HG02588 (cell line): Measurements from ENCODE around the gene KCNH2.
"Not testable (repeated sequence)": the region's sequence is repeated elsewhere in the genome, so short reads cannot be mapped to it uniquely, and the experiment has no call there.

Experiments
- ATAC-seq: cut with Tn5 transposase; IDR thresholded peaks from one replicate; pipeline ENCODE4 v1.9.1; 2021; ENCODE audit warnings: mild to moderate bottlenecking, moderate library complexity; ENCODE audit not compliant: unreplicated experiment

KCNH2 gene

DNA sequence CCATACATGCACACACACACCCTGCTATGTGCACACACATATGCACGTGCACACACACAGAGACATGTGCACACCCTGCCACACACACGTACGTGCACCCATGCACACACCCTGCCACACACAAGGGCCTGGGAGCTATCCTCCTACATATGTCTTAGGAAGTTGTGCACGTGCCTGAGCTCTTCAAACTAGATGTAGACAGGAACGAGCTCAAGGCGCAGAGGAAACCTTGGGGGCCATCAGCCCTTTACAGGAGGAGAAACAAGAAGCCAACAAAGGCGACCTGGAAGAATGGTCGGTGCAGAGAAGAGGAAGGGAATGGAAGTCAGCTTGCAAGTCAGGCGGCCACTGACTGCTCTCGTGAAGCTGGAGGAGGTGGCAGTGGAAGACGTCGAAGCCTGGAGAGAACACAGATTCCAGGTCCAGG, 67.1 kb downstream of the KCNH2 start:
- no peak for ATAC-seq

DNA sequence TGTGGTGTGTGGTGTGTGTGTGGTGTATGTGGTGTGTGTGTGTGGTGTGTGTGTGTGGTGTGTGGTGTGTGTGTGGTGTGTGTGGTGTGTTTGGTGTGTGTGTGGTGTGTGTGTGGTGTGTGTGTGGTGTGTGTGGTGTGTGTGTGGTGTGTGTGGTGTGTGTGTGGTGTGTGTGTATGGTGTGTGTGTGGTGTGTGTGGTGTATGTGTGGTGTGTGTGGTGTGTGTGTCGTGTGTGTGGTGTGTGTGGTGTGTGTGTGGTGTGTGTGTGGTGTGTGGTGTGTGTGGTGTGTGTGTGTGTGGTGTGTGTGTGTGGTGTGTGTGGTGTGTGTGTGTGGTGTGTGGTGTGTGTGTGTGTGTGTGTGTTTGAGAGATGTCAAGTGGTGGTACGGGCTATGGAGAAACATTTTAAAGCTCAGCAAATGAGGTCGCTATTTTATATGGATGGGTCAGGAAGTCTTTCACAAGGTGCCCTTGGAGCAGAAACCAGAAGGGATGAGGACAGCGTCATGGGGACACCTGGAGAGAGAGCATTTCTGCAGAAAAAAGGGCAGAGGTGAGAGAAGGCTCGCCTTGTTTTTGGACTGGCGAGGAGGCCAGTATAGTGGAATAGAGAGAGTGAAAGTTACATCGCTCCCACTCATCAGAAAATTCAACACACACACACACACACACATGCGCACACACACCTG, 67.7 kb downstream of the KCNH2 start:
- ATAC-seq = not testable (repeated sequence)

DNA sequence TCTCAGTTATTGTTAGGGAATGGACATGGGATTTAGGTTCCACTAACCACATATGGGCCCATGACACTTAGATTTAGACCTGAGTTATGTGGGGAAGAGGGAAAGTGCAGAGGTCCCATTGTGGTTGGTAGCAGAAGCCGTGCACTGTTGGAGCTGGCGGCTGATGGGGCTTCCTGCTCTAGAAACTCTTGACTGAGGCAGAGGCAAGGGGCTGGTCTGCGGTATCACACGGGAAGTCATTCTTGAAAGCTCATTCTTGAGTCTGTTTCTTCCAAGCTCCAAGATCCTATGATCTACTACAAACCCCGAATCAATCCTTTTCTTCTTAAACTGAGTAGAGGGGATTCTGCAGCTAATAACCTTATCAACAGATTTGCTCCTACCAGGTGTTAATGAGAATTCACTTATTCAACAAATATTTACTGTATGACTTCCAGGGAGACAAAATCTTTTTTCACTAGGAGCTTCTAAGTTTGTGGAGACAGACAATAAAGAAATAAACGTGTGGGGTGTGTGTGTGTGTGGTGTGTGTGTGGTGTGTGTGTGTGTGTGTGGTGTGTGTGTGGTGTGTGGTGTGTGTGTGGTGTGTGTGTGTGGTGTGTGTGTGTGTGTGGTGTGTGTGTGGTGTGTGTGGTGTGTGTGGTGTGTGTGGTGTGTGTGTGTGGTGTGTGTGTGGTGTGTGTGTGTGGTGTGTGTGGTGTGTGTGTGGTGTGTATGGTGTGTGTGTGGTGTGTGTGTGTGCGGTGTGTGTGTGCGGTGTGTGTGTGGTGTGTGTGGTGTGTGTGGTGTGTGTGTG, 68.7 kb downstream of the KCNH2 start:
- ATAC-seq = no peak

DNA sequence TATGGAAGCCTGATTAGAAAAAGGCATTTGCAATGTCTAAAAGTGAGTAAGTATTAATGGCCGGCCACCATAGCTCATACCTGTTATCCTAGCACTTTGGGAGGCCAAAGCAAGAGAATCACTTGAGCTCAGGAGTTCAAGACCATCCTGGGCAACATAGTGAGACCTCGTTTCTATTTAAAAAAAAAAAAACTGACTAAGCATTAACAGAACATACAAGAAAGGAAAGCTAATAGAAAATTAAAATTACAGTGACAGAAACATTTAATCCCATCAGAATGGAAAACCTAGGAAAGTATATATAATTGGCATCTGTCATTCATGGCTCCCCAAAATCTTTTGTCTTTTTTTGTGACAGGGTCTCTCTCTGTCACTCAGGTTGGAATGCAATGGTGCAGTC, 69.9 kb downstream of the KCNH2 start:
- no peak for ATAC-seq

DNA sequence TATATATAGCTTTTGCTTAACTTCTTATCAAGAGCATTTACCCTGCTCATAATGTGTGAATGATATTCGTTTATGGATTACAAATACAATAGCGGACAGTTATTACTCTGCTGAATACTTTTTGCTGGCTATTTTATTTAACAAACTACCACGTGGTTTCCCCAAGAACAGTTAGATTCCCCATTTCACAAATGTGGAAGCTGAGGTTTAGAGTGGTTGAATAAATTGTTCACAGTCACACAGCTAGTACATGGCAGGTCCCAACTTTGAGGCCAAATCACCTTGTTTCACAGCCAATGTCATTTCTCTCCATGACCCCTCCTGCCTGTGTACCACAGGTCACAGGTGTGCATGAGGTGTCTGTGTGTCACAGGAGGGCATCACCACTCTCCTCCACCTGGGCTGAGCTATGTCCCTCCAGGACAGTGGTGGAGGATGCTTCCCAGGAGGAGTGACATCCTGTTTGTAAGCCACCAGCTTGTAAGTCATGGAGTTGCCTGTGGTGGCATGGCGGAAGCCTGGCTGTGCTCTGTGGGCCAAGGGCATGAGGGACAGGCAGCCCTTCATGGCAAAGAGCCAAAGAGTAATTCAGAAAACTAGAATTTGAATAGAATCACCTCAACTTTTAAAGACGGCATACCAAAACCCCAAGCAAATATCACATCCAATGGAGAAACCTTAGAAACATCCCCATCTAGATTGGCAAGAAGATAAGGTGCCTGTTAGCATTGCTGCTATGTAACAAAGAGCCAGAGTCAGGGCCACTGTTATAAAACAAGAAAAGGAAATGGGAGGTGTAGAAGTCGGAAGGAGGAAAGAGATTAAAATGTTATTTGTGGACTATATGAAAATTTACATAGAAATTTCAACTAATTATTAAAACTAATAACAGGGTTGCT, 73.9 kb downstream of the KCNH2 start:
- ATAC-seq = no peak

DNA sequence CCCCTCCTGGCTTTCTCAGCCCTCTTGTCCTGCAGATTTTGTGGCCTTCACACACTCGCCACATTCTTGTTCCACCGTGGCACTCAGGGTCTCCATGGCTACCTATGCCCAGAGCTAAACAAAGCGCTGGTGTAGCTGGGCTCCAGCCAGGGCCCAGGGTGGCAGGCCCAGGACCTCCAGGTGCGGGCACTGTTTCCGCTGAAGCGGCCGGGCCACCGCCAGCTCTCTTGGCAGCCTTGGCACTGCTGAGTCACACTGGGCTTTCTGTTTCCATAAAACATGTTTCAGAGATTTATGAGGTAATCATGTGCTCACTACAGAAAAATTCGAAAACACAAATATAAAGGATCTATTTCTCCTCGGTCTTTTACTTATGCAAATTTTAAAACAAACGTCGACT, 74.5 kb downstream of the KCNH2 start:
- ATAC-seq = no peak

DNA sequence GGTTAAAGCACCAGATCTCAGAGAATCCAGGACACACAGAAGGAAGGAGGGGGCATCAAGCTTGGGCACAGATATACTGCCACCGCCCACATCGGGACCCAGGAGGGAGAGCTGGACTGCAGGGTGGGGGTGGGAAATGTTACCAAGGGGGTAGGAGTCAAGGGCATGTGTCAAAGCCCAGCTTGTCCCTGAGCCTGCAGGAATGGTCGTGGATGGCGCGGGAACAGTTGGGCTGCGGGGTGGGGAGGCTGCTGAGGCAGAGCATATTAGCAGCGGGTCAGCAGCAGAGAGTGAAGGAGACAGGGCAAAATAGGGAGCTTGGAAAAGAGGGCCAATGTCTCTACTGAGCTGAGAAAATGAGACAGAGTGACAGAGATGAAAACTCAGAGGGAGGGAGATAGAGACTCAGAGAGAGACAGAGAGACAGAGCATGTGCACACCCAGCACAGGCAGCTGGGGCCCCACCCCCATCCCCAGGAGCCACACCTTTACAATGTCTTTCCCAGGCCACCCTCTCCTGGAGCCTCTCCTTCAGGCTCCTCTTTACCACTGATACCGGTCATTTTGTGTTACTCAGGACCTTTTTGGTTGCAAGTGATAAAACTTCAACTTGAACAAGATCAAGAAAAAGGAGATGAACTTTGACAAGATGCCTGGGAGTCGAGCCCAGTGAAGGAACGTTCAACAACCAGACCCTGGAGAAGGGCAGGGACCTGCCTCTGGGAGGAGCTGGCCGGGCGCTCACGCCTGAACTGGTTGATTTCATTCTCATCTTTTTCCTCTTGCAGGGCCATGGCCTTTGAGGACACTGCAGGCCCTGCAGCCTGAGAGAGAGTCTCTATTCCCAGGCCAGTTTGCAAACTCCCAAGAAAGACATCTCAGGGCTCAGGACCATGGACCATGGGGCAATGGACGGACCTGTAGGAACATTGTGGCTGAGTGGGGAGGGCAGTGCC, 75.8 kb downstream of the KCNH2 start:
- ATAC-seq = no peak

DNA sequence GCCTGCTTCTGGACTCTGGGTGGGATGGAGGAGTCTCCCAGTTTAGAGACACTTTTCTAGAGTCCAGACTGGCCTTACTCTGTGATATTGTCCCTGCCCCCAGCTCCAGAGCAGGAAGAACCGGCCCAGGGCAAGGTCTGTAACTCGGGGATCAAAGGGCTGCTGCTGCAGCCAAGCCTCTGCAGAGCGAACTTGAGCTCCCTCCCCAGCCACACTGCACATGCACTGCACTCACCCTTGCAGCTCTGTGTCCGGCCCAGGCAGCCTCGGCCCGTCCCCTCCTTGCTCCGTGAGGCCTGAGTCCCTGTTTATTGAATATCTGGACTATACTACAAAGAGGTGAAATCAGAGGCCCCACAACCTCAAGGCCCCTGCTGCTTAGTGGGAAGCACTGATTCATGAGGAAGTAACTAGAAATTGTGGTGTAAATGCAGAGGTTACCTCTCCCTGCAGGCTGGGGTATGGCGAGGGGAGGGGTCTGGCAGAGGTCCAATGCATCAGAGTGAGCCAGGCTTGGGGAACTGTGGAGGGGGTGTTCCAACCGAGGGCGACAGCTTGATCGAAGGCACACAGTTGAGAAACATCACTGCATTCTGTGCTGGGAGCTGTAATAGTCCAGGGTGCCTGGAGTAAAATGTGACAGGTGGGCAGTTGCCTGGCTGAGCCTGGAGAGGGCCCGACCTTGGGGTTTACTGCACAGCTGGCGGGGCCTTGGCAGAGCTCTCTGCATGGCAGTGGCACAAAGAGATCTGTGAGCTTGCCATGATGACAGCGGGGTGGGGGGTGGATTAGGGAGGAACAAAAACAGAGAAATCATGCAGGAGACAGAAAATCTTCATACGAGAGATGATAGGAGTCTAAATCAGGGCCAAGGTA, 76.7 kb downstream of the KCNH2 start:
- ATAC-seq = no peak

DNA sequence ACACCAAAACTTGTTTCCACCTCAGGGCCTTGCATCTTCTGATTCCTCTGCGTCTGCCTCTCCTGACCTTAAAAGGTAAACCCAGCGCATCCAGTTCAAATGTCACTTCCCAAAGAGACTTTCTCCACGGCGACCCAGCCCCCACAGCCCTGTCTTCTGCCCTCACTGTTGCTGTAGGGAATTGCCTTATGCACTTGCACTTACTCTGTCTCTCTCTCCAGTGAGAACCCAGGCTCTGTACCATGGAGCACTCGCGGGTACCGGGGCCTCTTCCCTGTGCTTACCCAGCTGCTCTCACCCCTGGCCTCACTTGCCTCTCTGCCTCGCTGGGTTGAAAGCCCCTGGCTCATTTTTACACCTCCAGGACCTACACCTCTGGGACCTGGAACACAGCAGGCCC, 77.4 kb downstream of the KCNH2 start:
- ATAC-seq = no peak

DNA sequence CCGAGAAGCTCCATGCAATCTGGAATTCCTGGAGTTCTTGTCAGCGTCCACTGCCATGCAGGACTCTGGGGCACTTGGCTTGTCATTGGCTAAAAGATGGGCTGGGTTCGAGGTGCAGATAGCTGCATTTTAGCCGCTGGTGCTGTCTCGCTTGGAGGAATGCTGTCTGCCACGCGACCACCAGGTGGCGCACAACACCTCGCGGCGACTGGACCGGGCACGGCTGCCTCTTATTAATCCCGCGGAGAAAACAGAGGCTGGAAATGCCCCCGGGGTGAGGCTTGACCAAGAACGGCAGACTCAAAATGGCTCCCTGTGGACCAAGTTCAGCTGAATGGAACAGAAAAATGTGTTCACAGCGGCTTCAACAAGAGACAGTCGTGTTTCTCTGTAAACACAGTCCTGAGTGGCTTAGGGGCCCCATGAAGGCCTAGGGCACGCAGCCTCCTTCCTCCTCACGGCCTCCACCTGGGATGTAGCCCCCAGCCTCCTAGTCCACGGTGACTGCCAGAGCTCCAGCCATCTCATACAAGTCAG, 79.6 kb downstream of the KCNH2 start:
- ATAC-seq = peak; percentile 49

DNA sequence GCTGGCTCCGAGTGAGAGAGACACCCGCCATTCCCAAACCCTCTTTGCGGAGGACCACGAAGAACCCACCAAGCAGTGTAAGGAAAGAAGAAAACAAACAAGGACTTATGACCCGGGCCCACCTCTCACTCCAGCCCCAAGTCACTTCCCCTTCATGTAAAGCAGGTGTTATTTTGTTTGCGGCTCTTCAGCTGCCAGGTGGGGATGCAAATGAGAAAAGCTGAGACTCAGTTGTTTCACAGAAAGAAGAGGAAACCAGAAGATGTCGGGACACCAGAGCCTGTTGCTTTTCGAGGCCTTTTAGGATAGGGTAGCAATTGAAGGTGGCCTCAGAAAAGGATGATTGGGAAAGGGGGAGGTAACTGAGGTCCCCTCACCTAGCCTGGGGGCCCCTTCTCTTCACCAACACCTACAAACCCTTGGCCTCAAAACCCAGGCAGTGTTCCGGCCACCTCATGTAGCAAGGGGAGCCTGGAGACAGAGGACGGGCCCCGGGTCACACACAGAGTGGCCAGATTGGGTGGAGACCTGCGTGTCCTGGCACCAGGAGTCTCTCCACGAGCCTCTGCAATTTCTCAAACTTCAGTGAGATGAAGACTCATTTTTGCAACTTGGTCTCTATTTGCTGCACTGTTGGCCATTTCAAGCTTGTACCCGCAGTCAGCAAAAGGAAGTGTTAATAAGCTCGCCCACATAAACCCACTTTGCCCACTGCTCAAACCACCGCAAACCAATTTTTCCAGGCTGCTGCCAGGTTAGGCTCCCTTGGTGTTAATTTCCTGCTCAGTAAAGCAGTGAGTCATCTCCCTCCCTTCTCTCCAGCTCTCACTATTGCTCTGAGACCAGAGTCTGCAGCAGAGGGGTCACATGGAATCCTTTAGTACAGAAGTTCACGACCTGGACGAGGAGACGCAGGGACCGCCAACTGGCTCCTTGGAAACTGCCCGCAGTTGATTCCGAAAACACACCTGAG, 80.3 kb downstream of the KCNH2 start:
- ATAC-seq = peak; percentile 70

DNA sequence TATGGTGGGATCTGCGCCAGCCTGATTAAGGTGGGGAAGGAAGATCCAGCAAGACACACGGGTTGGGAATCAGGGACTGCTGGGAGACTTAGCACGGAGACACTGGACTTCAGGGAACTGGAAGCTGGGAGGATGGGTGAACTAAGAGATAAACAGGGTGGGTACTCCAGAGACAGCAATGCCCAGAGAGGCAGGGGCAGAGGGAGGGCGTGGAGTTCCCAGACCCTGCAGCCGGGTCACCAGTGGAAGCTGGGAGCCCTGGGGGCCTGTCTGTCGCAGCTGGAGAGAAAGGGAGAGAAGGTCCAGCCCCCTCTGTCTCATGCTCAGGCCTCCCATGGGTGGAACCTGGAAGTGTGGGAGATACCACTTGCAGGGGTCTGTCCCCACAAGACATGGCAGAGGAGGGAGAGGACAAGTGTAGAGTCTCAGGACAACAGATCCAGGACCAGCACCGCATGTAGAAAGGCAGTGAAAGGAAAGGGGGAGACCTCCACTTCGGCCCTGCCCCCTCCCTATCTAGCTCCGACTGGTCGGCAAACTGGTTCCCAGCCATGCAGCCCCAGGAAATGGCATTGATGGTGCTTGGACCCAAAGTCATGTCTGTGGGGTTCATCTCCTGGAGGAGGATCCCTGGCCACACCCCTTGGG, 81.4 kb downstream of the KCNH2 start:
- no peak for ATAC-seq

DNA sequence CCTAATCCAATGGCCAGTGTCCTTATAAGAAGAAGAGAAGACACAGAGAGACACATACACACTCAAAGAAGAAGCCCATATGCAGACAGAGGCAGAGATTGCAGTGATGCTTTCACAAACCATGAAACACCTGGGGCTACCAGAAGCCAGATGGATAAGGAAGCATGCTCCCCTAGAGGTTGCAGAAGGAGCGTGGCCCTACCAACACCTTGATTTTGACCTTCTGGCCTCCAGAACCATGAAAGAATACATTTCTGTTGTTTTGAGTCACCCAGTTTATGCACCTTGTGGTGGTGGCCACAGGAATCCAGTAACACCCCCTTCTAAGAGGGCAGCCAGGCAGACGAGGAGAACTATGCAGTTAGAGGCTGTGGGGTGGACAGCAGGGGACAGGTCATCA, 82.3 kb downstream of the KCNH2 start:
- ATAC-seq = no peak
